H9 (cell line): ENCODE measurements around the gene AMER2. TPM values are rescaled to one million over a fixed set of nuclear protein-coding genes. Genes with fewer than 3 reads are reported as not detected.

Experiments used
- DNase-seq: peaks from one replicate; pipeline ENCODE4 v3.0.0-alpha.2; 2017
- H2AFZ ChIP-seq: one replicate; pipeline ENCODE4 v1.6.1; 2013; ENCODE audit warnings: mild to moderate bottlenecking, low read length, control low read depth, moderate library complexity
- H2AK5ac ChIP-seq: 2 replicates; pipeline ENCODE4 v1.6.1; 2013; ENCODE audit warnings: low read length, control low read depth, mixed read lengths; ENCODE audit not compliant: insufficient read length
- H2BK120ac ChIP-seq: one replicate; pipeline ENCODE4 v1.6.1; 2013; ENCODE audit warnings: low read depth, mild to moderate bottlenecking, low read length, control low read depth, inconsistent platforms; ENCODE audit not compliant: poor library complexity, severe bottlenecking
- H2BK12ac ChIP-seq: 2 replicates; pipeline ENCODE4 v1.6.1; 2013; ENCODE audit warnings: low read length, control low read depth, mixed read lengths, low read depth; ENCODE audit not compliant: insufficient read length
- H2BK15ac ChIP-seq: 2 replicates; pipeline ENCODE4 v1.6.1; 2013; ENCODE audit warnings: low read depth, low read length, control low read depth
- H2BK20ac ChIP-seq: one replicate; pipeline ENCODE4 v1.6.1; 2013; ENCODE audit warnings: low read depth, mild to moderate bottlenecking, low read length, control low read depth, inconsistent platforms; ENCODE audit not compliant: poor library complexity, severe bottlenecking
- H2BK5ac ChIP-seq: 2 replicates; pipeline ENCODE4 v1.6.1; 2013; ENCODE audit warnings: low read length, control low read depth, mixed read lengths; ENCODE audit not compliant: insufficient read length
- H3K14ac ChIP-seq: 2 replicates; pipeline ENCODE4 v1.6.1; 2013; ENCODE audit warnings: low read length, control low read depth; ENCODE audit not compliant: insufficient read depth
- H3K18ac ChIP-seq: 2 replicates; pipeline ENCODE4 v1.6.1; 2013; ENCODE audit warnings: low read depth, mild to moderate bottlenecking, mixed read lengths, low read length, control low read depth; ENCODE audit not compliant: insufficient read length
- H3K23ac ChIP-seq: 2 replicates; pipeline ENCODE4 v1.6.1; 2013; ENCODE audit warnings: low read length, control low read depth, mixed read lengths, low read depth; ENCODE audit not compliant: insufficient read length
- H3K23me2 ChIP-seq: 2 replicates; pipeline ENCODE4 v1.6.1; 2013; ENCODE audit warnings: low read depth, mild to moderate bottlenecking, mixed read lengths, low read length, control low read depth; ENCODE audit not compliant: insufficient read length, poor library complexity, severe bottlenecking
- H3K27ac ChIP-seq: 2 replicates; pipeline ENCODE4 v1.5.1; 2013; ENCODE audit warnings: low read length, control low read depth, mixed read lengths, low read depth; ENCODE audit not compliant: insufficient read length
- H3K27me3 ChIP-seq: 2 replicates; pipeline ENCODE4 v1.6.1; 2013; ENCODE audit warnings: low read length, control low read depth, inconsistent platforms; ENCODE audit not compliant: insufficient read depth
- H3K4ac ChIP-seq: 2 replicates; pipeline ENCODE4 v1.6.1; 2013; ENCODE audit warnings: low read depth, mild to moderate bottlenecking, control low read depth, inconsistent platforms, low read length, moderate library complexity
- H3K4me1 ChIP-seq: 2 replicates; pipeline ENCODE4 v1.6.1; 2013; ENCODE audit warnings: low read length, control low read depth, inconsistent platforms; ENCODE audit not compliant: insufficient read depth
- H3K4me2 ChIP-seq: 2 replicates; pipeline ENCODE4 v1.6.1; 2013; ENCODE audit warnings: low read length, control low read depth, mixed read lengths; ENCODE audit not compliant: insufficient read length, insufficient read depth
- H3K56ac ChIP-seq: 2 replicates; pipeline ENCODE4 v1.6.1; 2013; ENCODE audit warnings: low read depth, mild to moderate bottlenecking, mixed read lengths, low read length, control low read depth; ENCODE audit not compliant: insufficient read length
- H3K79me1 ChIP-seq: 2 replicates; pipeline ENCODE4 v1.6.1; 2013; ENCODE audit warnings: low read depth, mild to moderate bottlenecking, moderate library complexity, low read length, control low read depth, inconsistent platforms; ENCODE audit not compliant: insufficient read depth, poor library complexity, severe bottlenecking
- H3K79me2 ChIP-seq: 2 replicates; pipeline ENCODE4 v1.6.1; 2013; ENCODE audit warnings: low read length, control low read depth, inconsistent platforms; ENCODE audit not compliant: insufficient read depth
- H3K9ac ChIP-seq: 2 replicates; pipeline ENCODE4 v1.6.1; 2013; ENCODE audit warnings: low read length, control low read depth, mixed read lengths; ENCODE audit not compliant: insufficient read length; ENCODE audit errors: extremely low read depth
- H3K9me3 ChIP-seq: one replicate; pipeline ENCODE4 v1.6.1; 2013; ENCODE audit warnings: low read depth, low read length, inconsistent platforms; ENCODE audit not compliant: control insufficient read depth
- H3T11ph ChIP-seq: one replicate; pipeline ENCODE4 v1.6.1; 2013; ENCODE audit warnings: mild to moderate bottlenecking, low read length, control low read depth, inconsistent platforms
- H4K20me1 ChIP-seq: one replicate; pipeline ENCODE4 v1.6.1; 2013; ENCODE audit not compliant: control insufficient read depth, insufficient read length, insufficient read depth
- H4K5ac ChIP-seq: 2 replicates; pipeline ENCODE4 v1.6.1; 2013; ENCODE audit warnings: low read depth, mild to moderate bottlenecking, mixed read lengths, low read length, control low read depth; ENCODE audit not compliant: insufficient read length
- H4K8ac ChIP-seq: replicated peaks from 2 replicates; pipeline ENCODE4 v1.6.1; 2013; ENCODE audit warnings: low read length, control low read depth, mixed read lengths, low read depth; ENCODE audit not compliant: insufficient read length
- H4K91ac ChIP-seq: 2 replicates; pipeline ENCODE4 v1.6.1; 2013; ENCODE audit warnings: low read depth, mild to moderate bottlenecking, moderate library complexity, mixed read lengths, low read length, control low read depth; ENCODE audit not compliant: insufficient read length
- H3K27ac Mint-ChIP-seq, 3 experiments: 2 replicates in 2 of 3; 3 replicates in 1 of 3; pipeline ENCODE4 v1.8.0; 2020 to 2021; ENCODE audit warnings: mixed read lengths in 3 of 3, mild to moderate bottlenecking in 1 of 3, moderate library complexity in 1 of 3
- H3K27me3 Mint-ChIP-seq: 2 replicates; pipeline ENCODE4 v1.8.0; 2021; ENCODE audit warnings: low read depth, mild to moderate bottlenecking, moderate library complexity, mixed read lengths
- H3K36me3 Mint-ChIP-seq, 3 experiments: 2 replicates in 2 of 3; 3 replicates in 1 of 3; pipeline ENCODE4 v1.8.0; 2020 to 2021; ENCODE audit warnings: low read depth in 3 of 3, mixed read lengths in 3 of 3; ENCODE audit not compliant: insufficient read depth in 1 of 3
- H3K4me1 Mint-ChIP-seq, 2 experiments: 2 replicates each; pipeline ENCODE4 v1.8.0; 2020; ENCODE audit warnings: mixed read lengths in 2 of 2
- H3K4me3 Mint-ChIP-seq, 2 experiments: 2 replicates in 1 of 2; 3 replicates in 1 of 2; pipeline ENCODE4 v1.8.0; 2020 to 2021; ENCODE audit warnings: mild to moderate bottlenecking in 2 of 2, mixed read lengths in 2 of 2, moderate library complexity in 1 of 2
- H3K9me3 Mint-ChIP-seq, 2 experiments: 2 replicates in 1 of 2; 3 replicates in 1 of 2; pipeline ENCODE4 v1.8.0; 2020; ENCODE audit warnings: mild to moderate bottlenecking in 2 of 2, mixed read lengths in 2 of 2, moderate library complexity in 1 of 2
- CTCF ChIP-seq: fragments of 200-600 bp; sonication (generic); conservative IDR thresholded peaks from 3 replicates; pipeline ENCODE4 v1.8.0; 2021; ENCODE audit warnings: antibody characterized with exemption, mild to moderate bottlenecking
- WGBS: extraction: QIAGEN DNeasy Blood & Tissue Kit; methylation state at CpG from one replicate; pipeline ENCODE4 v1.1.7; 2013; ENCODE audit warnings: missing lambda C conversion rate, low lambda C conversion rate, mixed read lengths; ENCODE audit not compliant: insufficient read length; ENCODE audit errors: extremely low coverage; 5-methylcytosine and 5-hydroxymethylcytosine counted together
- total RNA-seq: library from RNA; stranded (reverse); gene quantifications from 2 replicates; pipeline ENCODE4 v1.2.1, GENCODE V29; 2021

Gene AMER2
- total RNA-seq, 1 experiment from 2014 or later = 0.02 TPM

DNA sequence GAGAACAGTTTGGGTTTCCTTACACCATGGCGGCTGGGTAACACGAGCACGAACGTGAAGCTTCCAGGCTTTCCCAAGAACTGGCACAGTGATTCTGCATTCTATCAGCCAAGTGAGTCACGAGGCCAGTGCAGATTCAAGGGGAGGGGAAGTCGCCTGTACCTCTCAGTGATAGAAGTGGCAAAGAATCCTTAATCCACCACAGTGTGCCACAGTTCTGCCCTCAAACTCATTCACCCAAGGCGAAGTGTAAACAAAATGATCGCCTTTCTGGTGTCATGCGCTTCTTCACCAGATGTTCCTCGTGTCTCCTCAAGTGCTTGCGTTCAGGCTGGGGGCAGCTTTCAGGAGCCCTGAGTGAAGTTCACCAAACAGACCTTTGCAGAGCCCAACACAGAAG is 24.9 kb upstream of the AMER2 start:
- Histone ChIP-seq H3K9ac (no peak overlapping the region), H3K79me1 (no peaks in the 10 kb centered on the region), H3K18ac (no peak overlapping the region), H3K23ac (no peak overlapping the region), H3K14ac (no peak overlapping the region), H3K27ac (no peak overlapping the region), H2AFZ (no peak overlapping the region), H3K23me2 (no peaks in the 10 kb centered on the region), H3K4me1 (no peaks in the 10 kb centered on the region), H4K5ac (no peak overlapping the region), H2BK5ac (no peak overlapping the region), H4K20me1 (no peaks in the 10 kb centered on the region), H3T11ph (no peak overlapping the region), H4K91ac (no peak overlapping the region), H4K8ac (no peak overlapping the region), H3K4ac (no peak overlapping the region), H3K9me3 (no peaks in the 10 kb centered on the region), H3K56ac (no peak overlapping the region), H3K27me3 (no peaks in the 10 kb centered on the region), H2BK15ac (no peak overlapping the region), H2BK120ac (no peak overlapping the region), H3K4me2 (no peak overlapping the region), H2BK20ac (no peak overlapping the region), H2AK5ac (no peak overlapping the region), H3K79me2 (no peaks in the 10 kb centered on the region), H2BK12ac (no peak overlapping the region)
- no peak for DNase-seq
- Mint-ChIP-seq H3K9me3 (peaks cover 3 to 4% of the 10 kb centered on the region in 2 experiments; a peak in 3 of 5 replicates), H3K36me3 (peaks cover 0 to under 1% (median 0%) of the 10 kb centered on the region in 3 experiments; a peak in 1 of 7 replicates), H3K27ac (no peak overlapping the region), H3K4me1 (no peaks in the 10 kb centered on the region), H3K4me3 (no peak overlapping the region), H3K27me3 (peaks cover 6% of the 10 kb centered on the region)
- no peak for TF ChIP-seq CTCF
- WGBS = no CpG with 5 or more reads among the region's 11 CpGs
